Caco-2 (cell line): Measurements from ENCODE around the gene RASL10B. TPM values are rescaled to one million over a fixed set of nuclear protein-coding genes. Genes with fewer than 3 reads are reported as not detected.

ENCODE experiments used
- BruUV-seq: library from RNA; stranded (reverse); fragments of 400-500 nt; replicated peaks from 2 replicates; lab custom pipeline; 2021; lab: Mats Ljungman, UMichigan
- CTCF ChIA-PET: fragments of 300-600 bp; sonication (Branson Sonifier 250); formaldehyde crosslinking; loops from one replicate; lab custom pipeline; 2022; ENCODE audit warnings: antibody characterized with exemption; lab: Charles Lee
- POLR2A ChIA-PET: fragments of 300-600 bp; sonication (Branson Sonifier 250); formaldehyde crosslinking; loops from one replicate; lab custom pipeline; 2022; ENCODE audit warnings: antibody characterized with exemption; lab: Charles Lee
- DNase-seq, 2 experiments: peaks; one replicate each; pipeline versions ENCODE4 v3.0.0 to v3.0.0-alpha.2; 2020 to 2022
- H3K27me3 ChIP-seq: replicated peaks from 2 replicates; pipeline ENCODE4 v1.6.0; 2011; ENCODE audit warnings: low read length; ENCODE audit not compliant: control insufficient read depth, insufficient read depth
- H3K36me3 ChIP-seq: 2 replicates; pipeline ENCODE4 v1.5.1; 2011; ENCODE audit warnings: low read length; ENCODE audit not compliant: control insufficient read depth, insufficient read depth
- H3K4me1 ChIP-seq: fragments of 250-450 bp; sonication (Bioruptor Pico); 2 replicates; pipeline ENCODE4 v1.5.1; 2020; ENCODE audit warnings: mild to moderate bottlenecking
- H3K4me3 ChIP-seq: 2 replicates; pipeline ENCODE4 v1.5.1; 2011; ENCODE audit warnings: low read depth, mild to moderate bottlenecking, control low read depth, low read length
- H3K9me3 ChIP-seq: fragments of 250-450 bp; sonication (Bioruptor Pico); 2 replicates; pipeline ENCODE4 v1.5.1; 2020; ENCODE audit warnings: mild to moderate bottlenecking, moderate library complexity
- H3K27ac Mint-ChIP-seq: one replicate; pipeline ENCODE4 v1.8.0; 2022; ENCODE audit warnings: mixed read lengths; ENCODE audit not compliant: unreplicated experiment
- H3K27me3 Mint-ChIP-seq: one replicate; pipeline ENCODE4 v1.8.0; 2022; ENCODE audit warnings: mixed read lengths; ENCODE audit not compliant: insufficient read depth, unreplicated experiment
- H3K36me3 Mint-ChIP-seq: one replicate; pipeline ENCODE4 v1.8.0; 2022; ENCODE audit warnings: mild to moderate bottlenecking, mixed read lengths; ENCODE audit not compliant: insufficient read depth, unreplicated experiment
- H3K4me1 Mint-ChIP-seq: one replicate; pipeline ENCODE4 v1.8.0; 2022; ENCODE audit warnings: low read depth, mixed read lengths; ENCODE audit not compliant: unreplicated experiment
- H3K4me3 Mint-ChIP-seq: one replicate; pipeline ENCODE4 v1.8.0; 2022; ENCODE audit warnings: mild to moderate bottlenecking, moderate library complexity, mixed read lengths; ENCODE audit not compliant: unreplicated experiment
- H3K9me3 Mint-ChIP-seq: one replicate; pipeline ENCODE4 v1.8.0; 2022; ENCODE audit warnings: mixed read lengths; ENCODE audit not compliant: unreplicated experiment
- intact Hi-C: fragments of 100-400 bp; cut with micrococcal nuclease; formaldehyde crosslinking; loops from one replicate; pipeline ENCODE4 v1.10.0; 2022; ENCODE audit not compliant: unreplicated experiment
- total RNA-seq: library from RNA; stranded (reverse); gene quantifications from 2 replicates; pipeline ENCODE4 v1.2.3, GENCODE V29; 2022
- TF ChIP-seq, protein P1 (sequence below), 2 experiments: fragments of 200-600 bp in 1 of 2; IDR thresholded peaks; 1 replicate in 1 of 2; 2 replicates in 1 of 2; pipeline versions ENCODE4 v1.5.1 to v1.8.0; 2011 to 2022; ENCODE audit warnings: antibody characterized with exemption in 1 of 2, control low read depth in 1 of 2, inconsistent platforms in 1 of 2, low read depth in 1 of 2, low read length in 1 of 2, mild to moderate bottlenecking in 1 of 2, moderate library complexity in 1 of 2; ENCODE audit not compliant: insufficient read depth in 1 of 2, severe bottlenecking in 1 of 2, unreplicated experiment in 1 of 2

Gene RASL10B
- total RNA-seq, 1 experiment from 2014 or later, result 13.3 TPM

- intact Hi-C loops, result no loop called here
- Mint-ChIP-seq H3K9me3 (no peaks in the 10 kb centered on the region), H3K4me3 (no peak overlapping the region), H3K27ac (no peak overlapping the region), H3K27me3 (no peaks in the 10 kb centered on the region), H3K4me1 (peaks cover 7% of the 10 kb centered on the region), H3K36me3 (peaks cover 52% of the 10 kb centered on the region)
- ChIA-PET CTCF (no interaction called here), POLR2A (no interaction called here)
- no TSS peak for BruUV-seq
- no peaks in the 10 kb centered on the region for H3K9me3 ChIP-seq
- H3K27me3 ChIP-seq, result no peaks in the 10 kb centered on the region
- TF ChIP-seq, protein P1, sequence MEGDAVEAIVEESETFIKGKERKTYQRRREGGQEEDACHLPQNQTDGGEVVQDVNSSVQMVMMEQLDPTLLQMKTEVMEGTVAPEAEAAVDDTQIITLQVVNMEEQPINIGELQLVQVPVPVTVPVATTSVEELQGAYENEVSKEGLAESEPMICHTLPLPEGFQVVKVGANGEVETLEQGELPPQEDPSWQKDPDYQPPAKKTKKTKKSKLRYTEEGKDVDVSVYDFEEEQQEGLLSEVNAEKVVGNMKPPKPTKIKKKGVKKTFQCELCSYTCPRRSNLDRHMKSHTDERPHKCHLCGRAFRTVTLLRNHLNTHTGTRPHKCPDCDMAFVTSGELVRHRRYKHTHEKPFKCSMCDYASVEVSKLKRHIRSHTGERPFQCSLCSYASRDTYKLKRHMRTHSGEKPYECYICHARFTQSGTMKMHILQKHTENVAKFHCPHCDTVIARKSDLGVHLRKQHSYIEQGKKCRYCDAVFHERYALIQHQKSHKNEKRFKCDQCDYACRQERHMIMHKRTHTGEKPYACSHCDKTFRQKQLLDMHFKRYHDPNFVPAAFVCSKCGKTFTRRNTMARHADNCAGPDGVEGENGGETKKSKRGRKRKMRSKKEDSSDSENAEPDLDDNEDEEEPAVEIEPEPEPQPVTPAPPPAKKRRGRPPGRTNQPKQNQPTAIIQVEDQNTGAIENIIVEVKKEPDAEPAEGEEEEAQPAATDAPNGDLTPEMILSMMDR (IDR thresholded peaks at IDR 0.05; ENCODE audit: insufficient read depth in 1 of 2, low read depth in 1 of 2, low read length in 1 of 2, severe bottlenecking in 1 of 2, unreplicated experiment in 1 of 2), result no peak
- H3K4me3 ChIP-seq, result no peak overlapping the region
- H3K4me1 ChIP-seq, result no peaks in the 10 kb centered on the region
- DNase-seq, result no peak
- no peaks in the 10 kb centered on the region; the same call in 1 of the 2 replicates for H3K36me3 ChIP-seq
These were observed 38.8 kb upstream of the RASL10B start for GRCh38 chr17:35692512-35693210.

DNA sequence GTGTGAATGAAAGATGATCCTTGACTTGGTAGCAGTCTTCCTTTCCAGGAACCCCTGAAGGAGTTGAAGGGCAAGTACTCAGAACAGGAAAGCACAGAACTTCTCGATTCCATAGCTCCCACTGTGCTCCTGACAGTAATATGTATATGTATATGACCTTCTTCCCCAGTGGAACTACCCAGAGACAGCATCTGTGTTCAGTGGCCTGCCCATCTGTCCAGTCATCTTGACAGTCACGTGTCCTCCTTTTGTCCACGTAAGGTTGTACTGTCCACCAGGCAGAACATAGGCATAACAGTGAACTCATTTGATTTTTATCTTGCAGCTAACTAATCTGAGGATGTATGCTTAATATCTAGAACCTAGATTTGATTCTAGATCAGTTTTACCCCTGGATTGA is 37.8 kb upstream of the RASL10B start:
- H3K4me3 Mint-ChIP-seq, result no peak overlapping the region
- no peak overlapping the region for H3K27ac Mint-ChIP-seq
- H3K36me3 ChIP-seq, result no peaks in the 10 kb centered on the region; the same call in 1 of the 2 replicates
- no peaks in the 10 kb centered on the region for H3K9me3 ChIP-seq
- peaks cover 42% of the 10 kb centered on the region for H3K36me3 Mint-ChIP-seq
- H3K4me1 Mint-ChIP-seq, result peaks cover 7% of the 10 kb centered on the region
- DNase-seq, result no peak
- intact Hi-C loops, result no loop called here
- TF ChIP-seq, protein P1 (IDR thresholded peaks at IDR 0.05; ENCODE audit: insufficient read depth in 1 of 2, low read depth in 1 of 2, low read length in 1 of 2, severe bottlenecking in 1 of 2, unreplicated experiment in 1 of 2), result no peak
- BruUV-seq, result no TSS peak
- no peak overlapping the region for H3K4me3 ChIP-seq
- H3K9me3 Mint-ChIP-seq, result no peaks in the 10 kb centered on the region
- no peaks in the 10 kb centered on the region for H3K27me3 Mint-ChIP-seq
- CTCF ChIA-PET, result no interaction called here
- H3K27me3 ChIP-seq, result no peaks in the 10 kb centered on the region
- POLR2A ChIA-PET, result no interaction called here
- H3K4me1 ChIP-seq, result no peaks in the 10 kb centered on the region

GRCh38 chr17:35694906-35695305 is 36.5 kb upstream of the RASL10B start:
- no TSS peak for BruUV-seq
- POLR2A ChIA-PET, result no interaction called here

More at GRCh38 chr17:35694906-35695305, 36.5 kb upstream of the RASL10B start:
- H3K4me3 Mint-ChIP-seq, result no peak overlapping the region
- H3K27me3 Mint-ChIP-seq, result no peaks in the 10 kb centered on the region
- H3K4me1 Mint-ChIP-seq, result peaks cover 7% of the 10 kb centered on the region
- H3K36me3 Mint-ChIP-seq, result peaks cover 32% of the 10 kb centered on the region
- no peaks in the 10 kb centered on the region for H3K9me3 Mint-ChIP-seq
- Histone ChIP-seq H3K27me3 (no peaks in the 10 kb centered on the region), H3K9me3 (no peaks in the 10 kb centered on the region), H3K4me3 (no peak overlapping the region), H3K4me1 (no peaks in the 10 kb centered on the region), H3K36me3 (no peaks in the 10 kb centered on the region; the same call in 1 of the 2 replicates)
- CTCF ChIA-PET, result no interaction called here
- DNase-seq, result no peak
- TF ChIP-seq, protein P1 (IDR thresholded peaks at IDR 0.05; ENCODE audit: insufficient read depth in 1 of 2, low read depth in 1 of 2, low read length in 1 of 2, severe bottlenecking in 1 of 2, unreplicated experiment in 1 of 2), result no peak
- H3K27ac Mint-ChIP-seq, result no peak overlapping the region
- intact Hi-C loops, result no loop called here
